HG03280 (cell line): ENCODE measurements around the gene DNAJC9.

Experiments
- ATAC-seq: cut with Tn5 transposase; IDR thresholded peaks from one replicate; pipeline ENCODE4 v1.9.1; 2021; ENCODE audit warnings: mild to moderate bottlenecking, moderate library complexity; ENCODE audit not compliant: unreplicated experiment

Gene DNAJC9

GRCh38 chr10:73239908-73240307 is 7.1 kb downstream of the DNAJC9 start:
- no peak for ATAC-seq

GRCh38 chr10:73238990-73239566 is 8.0 kb downstream of the DNAJC9 start:
- ATAC-seq: no peak

GRCh38 chr10:73234695-73235094 is 12.4 kb downstream of the DNAJC9 start:
- no peak for ATAC-seq

GRCh38 chr10:73233883-73234282 is 13.2 kb downstream of the DNAJC9 start:
- ATAC-seq: no peak

GRCh38 chr10:73232887-73233286 is 14.2 kb downstream of the DNAJC9 start:
- ATAC-seq: no peak

- ATAC-seq: no peak
Observed at GRCh38 chr10:73229567-73229966, 17.5 kb downstream of the DNAJC9 start.

- ATAC-seq: no peak
Observed at GRCh38 chr10:73228247-73228646, 18.8 kb downstream of the DNAJC9 start.

- no peak for ATAC-seq
Observed at GRCh38 chr10:73226663-73227062, 20.4 kb downstream of the DNAJC9 start.

- ATAC-seq: no peak
Observed at GRCh38 chr10:73225518-73225917, 21.5 kb downstream of the DNAJC9 start.

- no peak for ATAC-seq
Observed at GRCh38 chr10:73220989-73221388, 26.1 kb downstream of the DNAJC9 start.

GRCh38 chr10:73219384-73219783 is 27.7 kb downstream of the DNAJC9 start:
- ATAC-seq: no peak

GRCh38 chr10:73218431-73219191 is 28.4 kb downstream of the DNAJC9 start:
- no peak for ATAC-seq

GRCh38 chr10:73217628-73218027 is 29.4 kb downstream of the DNAJC9 start:
- no peak for ATAC-seq

GRCh38 chr10:73215749-73216148 is 31.3 kb downstream of the DNAJC9 start:
- ATAC-seq: no peak

- ATAC-seq: no peak
Observed at GRCh38 chr10:73211106-73211811, 35.8 kb downstream of the DNAJC9 start.

- no peak for ATAC-seq
Observed at GRCh38 chr10:73210395-73211105, 36.5 kb downstream of the DNAJC9 start.

- no peak for ATAC-seq
Observed at GRCh38 chr10:73209705-73210104, 37.4 kb downstream of the DNAJC9 start.

GRCh38 chr10:73207883-73208282 is 39.2 kb downstream of the DNAJC9 start:
- no peak for ATAC-seq

- no peak for ATAC-seq
Observed at GRCh38 chr10:73206385-73206784, 40.7 kb downstream of the DNAJC9 start.

- no peak for ATAC-seq
Observed at GRCh38 chr10:73205890-73206289, 41.2 kb downstream of the DNAJC9 start.

- ATAC-seq: no peak
Observed at GRCh38 chr10:73205081-73205480, 42.0 kb downstream of the DNAJC9 start.
